NCI-H1105 treated with DMSO at 0.1 percent for 48 hours (cell line): ENCODE data around the gene MDGA2.
A peak's percentile ranks its signal among the peaks of the same experiment; 100 is the strongest.
"Not testable (repeated sequence)": the region's sequence is repeated elsewhere in the genome, so short reads cannot be mapped to it uniquely, and the experiment has no call there.

Experiments
- DNase-seq: peaks from one replicate; lab custom pipeline; 2025; lab: John Stamatoyannopoulos, UW

MDGA2 gene

DNA sequence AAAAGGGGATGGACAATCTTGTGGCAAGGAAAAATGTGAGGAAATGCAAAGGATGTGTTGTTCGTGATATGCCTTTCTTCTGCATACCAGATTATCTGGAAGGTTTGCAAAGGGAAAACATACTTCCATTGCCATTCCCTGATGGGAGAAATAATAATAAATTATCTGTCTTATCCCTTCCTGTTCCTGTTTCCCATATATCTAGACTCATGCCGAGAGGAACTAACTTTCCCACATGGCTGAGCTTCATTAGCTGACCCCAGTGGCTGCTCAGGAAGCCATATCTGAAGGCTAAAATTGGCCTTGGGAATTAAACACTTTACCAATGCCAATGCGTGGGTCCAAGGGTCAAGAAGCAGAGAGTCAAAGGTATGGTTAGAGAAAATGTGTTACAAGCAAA is 439.8 kb downstream of the MDGA2 start:
- no peak for DNase-seq

- no peak for DNase-seq
Measured at GRCh38 chr14:47226877-47227520, 448.4 kb downstream of the MDGA2 start.

DNA sequence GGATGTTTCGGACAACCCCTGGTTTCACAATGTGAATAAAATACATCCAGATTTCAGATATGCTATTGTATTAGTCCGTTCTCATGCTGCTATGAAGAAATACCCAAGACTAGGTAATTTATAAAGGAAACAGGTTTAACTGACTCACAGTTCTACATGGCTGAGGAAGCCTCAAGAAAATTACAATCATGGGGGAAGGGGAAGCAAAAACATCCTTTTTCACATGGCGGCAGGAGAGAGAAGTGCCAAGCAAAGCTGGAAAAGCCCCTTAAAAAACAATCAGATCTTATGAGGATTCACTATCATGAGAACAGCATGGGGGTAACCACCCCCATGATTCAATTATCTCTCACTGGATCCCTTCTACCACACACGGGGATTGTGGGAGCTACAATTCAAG is 451.7 kb downstream of the MDGA2 start:
- DNase-seq: no peak

DNA sequence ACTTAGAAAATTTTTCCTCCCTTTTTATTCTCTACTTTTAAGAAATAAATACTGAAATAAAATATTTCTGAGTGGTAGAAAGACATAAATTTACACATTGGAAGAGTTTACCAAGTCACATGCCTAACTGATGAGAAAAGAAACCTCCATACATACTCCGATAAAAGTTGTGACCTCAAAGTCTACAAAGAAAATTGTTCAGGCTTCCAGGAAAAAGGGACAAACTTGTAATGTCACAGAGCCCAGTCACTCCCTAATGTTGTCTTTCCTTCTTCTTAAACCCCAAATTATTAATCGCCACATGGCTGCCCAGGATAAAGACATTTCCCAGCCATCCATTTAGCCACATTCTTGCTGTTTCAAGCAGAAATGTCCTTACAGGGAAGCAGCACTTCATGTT is 455.3 kb downstream of the MDGA2 start:
- no peak for DNase-seq

- no peak for DNase-seq
Measured at GRCh38 chr14:47211263-47211662, 464.1 kb downstream of the MDGA2 start.

GRCh38 chr14:47210099-47210498 is 465.3 kb downstream of the MDGA2 start:
- DNase-seq: no peak

GRCh38 chr14:47208434-47208833 is 467.0 kb downstream of the MDGA2 start:
- no peak for DNase-seq

- no peak for DNase-seq
Measured at GRCh38 chr14:47207617-47208016, 467.8 kb downstream of the MDGA2 start.

GRCh38 chr14:47200740-47201139 is 474.7 kb downstream of the MDGA2 start:
- DNase-seq: no peak

GRCh38 chr14:47195582-47195981 is 479.8 kb downstream of the MDGA2 start:
- no peak for DNase-seq

- DNase-seq: no peak
Measured at GRCh38 chr14:47194055-47194454, 481.4 kb downstream of the MDGA2 start.

DNA sequence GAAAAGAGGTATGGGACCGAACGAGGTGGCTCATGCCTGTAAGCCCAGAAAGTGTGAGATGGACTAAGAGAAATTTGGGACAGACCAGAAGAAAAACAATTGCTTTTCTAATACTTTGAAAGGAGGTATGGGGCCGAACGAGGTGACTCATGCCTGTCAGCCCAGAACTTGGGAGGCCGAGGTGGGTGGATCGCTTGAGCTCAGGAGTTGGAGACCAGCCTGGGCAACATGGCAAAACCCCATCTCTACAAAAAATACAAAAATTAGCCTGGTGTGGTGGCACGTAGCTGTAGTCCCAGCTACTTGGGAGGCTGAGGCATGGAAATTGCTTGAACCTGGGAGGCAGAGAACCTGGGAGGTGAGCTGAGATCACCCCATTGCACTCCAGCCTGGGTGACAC is 483.2 kb downstream of the MDGA2 start:
- not testable (repeated sequence) for DNase-seq

DNA sequence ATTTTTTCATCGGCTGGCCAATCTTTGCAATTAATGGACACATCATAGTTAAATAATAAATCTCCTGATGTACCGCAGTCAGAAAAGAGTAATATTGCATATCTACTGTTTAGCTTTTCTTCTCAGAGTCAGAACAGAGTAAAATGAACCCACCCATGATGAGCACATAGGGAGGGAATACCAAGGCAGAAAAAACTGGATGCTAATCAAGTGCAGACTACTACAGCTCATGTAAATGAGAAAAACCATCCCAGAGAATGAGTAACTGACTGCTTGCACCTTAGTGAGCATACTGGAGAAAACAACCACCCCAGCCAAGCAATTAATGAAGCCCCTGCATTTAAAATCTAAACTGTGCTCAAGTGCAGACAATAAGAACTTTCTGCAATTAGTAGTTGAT is 483.7 kb downstream of the MDGA2 start:
- no peak for DNase-seq

DNA sequence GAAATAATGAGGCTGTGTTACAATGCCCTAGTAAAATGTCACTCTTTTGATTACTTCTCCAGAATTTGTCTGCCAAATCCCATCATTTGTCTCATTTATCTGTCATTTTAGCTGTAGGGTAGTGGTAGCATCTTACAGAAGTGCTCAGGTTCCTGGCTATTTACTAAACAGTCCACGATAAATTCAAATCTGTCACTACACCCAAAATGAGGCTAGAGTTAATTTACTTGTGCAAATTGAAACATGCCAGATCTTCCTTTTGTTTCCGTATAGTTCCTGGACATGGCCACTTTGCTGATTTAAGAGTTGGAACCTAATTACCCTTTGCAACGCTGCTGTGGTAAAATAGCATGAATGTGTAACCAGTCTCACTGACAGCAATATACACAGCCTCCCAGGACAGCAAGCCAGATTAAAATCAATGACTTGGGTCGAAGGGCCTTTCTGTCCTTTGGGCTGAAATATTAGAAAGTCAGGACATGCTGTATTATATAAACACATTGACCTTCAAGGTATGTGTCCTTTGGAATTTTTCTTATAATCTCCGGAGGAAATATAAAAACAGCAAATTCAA is 485.4 kb downstream of the MDGA2 start:
- DNase-seq: no peak

- DNase-seq: peak; percentile 57
Measured at GRCh38 chr14:47186486-47186885, 488.9 kb downstream of the MDGA2 start.

DNA sequence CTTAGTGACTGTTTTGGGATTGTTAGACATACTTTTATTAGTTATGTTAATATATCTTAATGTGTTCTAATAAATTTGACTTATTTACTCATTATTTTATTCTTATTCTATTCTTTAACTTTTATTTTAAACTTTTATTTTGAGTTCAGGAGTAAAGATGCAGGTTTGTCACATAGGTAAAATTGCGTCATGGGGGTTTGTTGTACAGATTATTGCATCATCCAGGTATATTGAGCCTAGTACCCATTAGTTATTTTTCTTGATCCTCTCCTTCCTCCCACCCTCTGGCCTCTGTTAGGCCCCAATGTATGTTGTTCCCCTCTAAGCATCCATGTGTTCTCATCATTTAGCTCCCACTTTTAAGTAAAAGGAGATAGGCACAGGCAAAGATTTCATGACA is 495.5 kb downstream of the MDGA2 start:
- no peak for DNase-seq

DNA sequence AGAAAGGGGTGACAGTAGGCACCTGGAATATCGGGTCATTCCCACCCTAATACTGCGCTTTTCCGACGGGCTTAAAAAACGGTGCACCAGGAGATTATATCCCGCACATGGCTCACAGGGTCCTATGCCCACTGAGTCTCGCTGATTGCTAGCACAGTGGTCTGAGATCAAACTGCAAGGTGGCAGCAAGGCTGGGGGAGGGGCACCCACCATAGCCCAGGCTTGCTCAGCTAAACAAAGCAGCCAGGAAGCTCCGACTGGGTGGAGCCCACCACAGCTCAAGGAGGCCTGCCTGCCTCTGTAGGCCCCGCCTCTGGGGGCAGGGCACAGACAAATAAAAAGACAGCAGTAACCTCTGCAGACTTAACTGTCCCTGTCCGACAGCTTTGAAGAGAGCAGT is 503.5 kb downstream of the MDGA2 start:
- not testable (repeated sequence) for DNase-seq

GRCh38 chr14:47167402-47167801 is 508.0 kb downstream of the MDGA2 start:
- DNase-seq: no peak

DNA sequence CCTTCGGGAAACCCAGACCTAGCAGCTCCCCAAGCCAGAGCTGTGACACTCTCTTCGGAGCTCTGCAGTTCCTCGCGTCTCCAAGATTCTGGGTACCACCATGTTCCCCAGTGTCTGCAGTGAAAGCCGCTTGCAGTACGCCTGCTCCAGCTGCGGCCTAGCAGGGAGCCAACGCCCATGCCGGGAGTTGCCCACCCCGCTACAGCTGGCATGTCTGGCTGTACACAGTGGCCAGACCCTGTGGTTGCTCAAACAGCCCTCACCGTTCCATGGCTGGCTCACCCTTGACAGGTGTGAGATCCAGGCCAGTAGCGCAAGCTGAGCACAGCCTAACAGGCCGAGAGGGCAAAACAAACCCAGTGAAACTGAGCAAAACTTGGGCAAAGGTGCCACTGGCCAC is 520.0 kb downstream of the MDGA2 start:
- DNase-seq: no peak

GRCh38 chr14:47154276-47154797 is 521.1 kb downstream of the MDGA2 start:
- no peak for DNase-seq

DNA sequence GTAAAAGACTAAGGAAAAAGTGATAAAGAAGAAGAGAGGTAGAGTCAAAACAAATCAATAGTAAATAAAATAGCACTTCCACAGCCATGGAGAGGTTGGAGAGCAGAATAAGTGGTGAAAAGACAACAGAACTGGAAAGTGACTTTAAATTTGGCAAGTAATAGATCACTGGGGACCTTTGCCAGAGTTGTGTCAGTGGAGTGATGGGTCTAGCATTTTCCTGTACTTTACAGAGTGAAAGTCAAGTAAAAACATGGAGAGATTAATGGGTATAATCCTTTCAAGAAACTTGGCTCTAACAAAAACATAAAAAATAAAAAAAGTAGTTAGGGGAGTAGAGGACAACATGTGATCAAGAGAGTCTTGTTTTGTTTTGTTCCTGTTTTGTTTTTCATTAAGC is 521.7 kb downstream of the MDGA2 start:
- DNase-seq: no peak

DNA sequence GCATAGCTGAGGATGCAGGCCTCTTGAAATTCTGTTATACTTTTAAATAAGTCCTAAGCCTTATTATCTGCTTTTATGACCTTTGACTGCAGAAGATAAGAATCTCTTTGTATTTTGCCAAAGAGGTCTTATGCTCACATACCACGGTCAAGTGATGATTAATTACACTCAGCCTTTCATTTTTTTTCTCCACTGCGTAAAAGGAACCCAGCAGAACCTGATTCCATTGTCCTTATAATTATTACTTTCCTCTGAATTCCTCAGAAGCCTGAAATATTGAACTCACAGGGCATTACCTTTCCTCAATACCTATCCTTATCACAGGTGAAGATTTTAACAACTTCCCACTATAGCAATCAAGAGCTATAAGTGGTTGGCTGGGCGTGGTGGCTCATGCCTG is 525.1 kb downstream of the MDGA2 start:
- DNase-seq: no peak

GRCh38 chr14:47149326-47149725 is 526.1 kb downstream of the MDGA2 start:
- no peak for DNase-seq

- no peak for DNase-seq
Measured at GRCh38 chr14:47148686-47149085, 526.7 kb downstream of the MDGA2 start.
